ENCODE measurements around the gene HOXC9.

DNA sequence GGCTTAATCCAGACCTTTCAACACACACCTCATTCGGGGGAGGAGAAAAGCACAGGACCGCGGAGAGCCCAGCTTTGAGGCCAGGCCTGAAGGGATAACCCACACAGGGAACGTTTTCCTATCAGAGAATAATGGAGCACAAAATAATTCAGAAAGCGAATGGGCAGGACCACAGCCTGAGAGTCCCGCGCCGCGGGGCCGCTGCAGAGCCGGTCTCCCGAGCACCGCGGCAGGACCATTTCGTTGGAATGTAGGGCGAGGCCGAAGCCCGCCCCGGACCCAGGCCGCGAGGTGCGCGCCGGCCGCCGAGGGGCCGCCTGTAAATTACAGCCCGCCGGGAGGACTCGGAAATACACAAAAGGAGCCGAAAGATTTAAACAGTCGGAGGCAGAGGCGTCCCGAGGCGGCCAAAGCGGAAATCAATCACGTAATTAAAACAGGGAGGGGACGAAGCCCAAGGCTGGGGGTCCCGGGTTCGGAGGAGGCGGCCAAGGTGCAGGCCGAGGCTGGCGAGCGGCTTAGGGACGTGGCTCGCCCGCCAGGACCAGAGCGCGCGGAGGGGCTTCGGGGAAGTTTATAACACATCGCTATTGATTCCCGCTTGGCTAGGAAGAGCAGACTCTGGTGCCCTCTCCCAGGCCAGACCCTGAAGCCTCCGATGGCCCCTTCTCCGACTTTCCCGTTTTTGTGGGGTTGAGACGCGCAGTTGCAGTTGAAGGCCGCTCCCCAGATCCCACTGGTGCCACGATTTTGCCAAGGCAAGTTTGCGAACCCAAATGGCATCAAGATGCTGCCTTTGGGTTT is 47.4 kb downstream of the HOXC9 start:
- TF ChIP-seq CEBPB (IDR thresholded peaks at IDR 0.05) (no peak), POLR2A (IDR thresholded peaks at IDR 0.05; ENCODE audit: low read length) (no peak), TP53 (CRISPR knock-in tag; IDR thresholded peaks at IDR 0.05) (no peak), KDM1A (IDR thresholded peaks at IDR 0.05; ENCODE audit: low read depth) (no peak), POLR2AphosphoS2 (conservative IDR thresholded peaks at IDR 0.05; ENCODE audit: low read length) (no peak), RAD21 (conservative IDR thresholded peaks at IDR 0.05 in 1 of 2, IDR thresholded peaks at IDR 0.05 in 1 of 2) (no peak)
- TF ChIP-seq, protein P1, sequence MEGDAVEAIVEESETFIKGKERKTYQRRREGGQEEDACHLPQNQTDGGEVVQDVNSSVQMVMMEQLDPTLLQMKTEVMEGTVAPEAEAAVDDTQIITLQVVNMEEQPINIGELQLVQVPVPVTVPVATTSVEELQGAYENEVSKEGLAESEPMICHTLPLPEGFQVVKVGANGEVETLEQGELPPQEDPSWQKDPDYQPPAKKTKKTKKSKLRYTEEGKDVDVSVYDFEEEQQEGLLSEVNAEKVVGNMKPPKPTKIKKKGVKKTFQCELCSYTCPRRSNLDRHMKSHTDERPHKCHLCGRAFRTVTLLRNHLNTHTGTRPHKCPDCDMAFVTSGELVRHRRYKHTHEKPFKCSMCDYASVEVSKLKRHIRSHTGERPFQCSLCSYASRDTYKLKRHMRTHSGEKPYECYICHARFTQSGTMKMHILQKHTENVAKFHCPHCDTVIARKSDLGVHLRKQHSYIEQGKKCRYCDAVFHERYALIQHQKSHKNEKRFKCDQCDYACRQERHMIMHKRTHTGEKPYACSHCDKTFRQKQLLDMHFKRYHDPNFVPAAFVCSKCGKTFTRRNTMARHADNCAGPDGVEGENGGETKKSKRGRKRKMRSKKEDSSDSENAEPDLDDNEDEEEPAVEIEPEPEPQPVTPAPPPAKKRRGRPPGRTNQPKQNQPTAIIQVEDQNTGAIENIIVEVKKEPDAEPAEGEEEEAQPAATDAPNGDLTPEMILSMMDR (IDR thresholded peaks at IDR 0.05) = no peak
- TF ChIP-seq, protein P2, sequence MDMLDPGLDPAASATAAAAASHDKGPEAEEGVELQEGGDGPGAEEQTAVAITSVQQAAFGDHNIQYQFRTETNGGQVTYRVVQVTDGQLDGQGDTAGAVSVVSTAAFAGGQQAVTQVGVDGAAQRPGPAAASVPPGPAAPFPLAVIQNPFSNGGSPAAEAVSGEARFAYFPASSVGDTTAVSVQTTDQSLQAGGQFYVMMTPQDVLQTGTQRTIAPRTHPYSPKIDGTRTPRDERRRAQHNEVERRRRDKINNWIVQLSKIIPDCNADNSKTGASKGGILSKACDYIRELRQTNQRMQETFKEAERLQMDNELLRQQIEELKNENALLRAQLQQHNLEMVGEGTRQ (IDR thresholded peaks at IDR 0.05) = no peak
- TF ChIP-seq, protein P3, sequence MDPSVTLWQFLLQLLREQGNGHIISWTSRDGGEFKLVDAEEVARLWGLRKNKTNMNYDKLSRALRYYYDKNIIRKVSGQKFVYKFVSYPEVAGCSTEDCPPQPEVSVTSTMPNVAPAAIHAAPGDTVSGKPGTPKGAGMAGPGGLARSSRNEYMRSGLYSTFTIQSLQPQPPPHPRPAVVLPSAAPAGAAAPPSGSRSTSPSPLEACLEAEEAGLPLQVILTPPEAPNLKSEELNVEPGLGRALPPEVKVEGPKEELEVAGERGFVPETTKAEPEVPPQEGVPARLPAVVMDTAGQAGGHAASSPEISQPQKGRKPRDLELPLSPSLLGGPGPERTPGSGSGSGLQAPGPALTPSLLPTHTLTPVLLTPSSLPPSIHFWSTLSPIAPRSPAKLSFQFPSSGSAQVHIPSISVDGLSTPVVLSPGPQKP (IDR thresholded peaks at IDR 0.05; ENCODE audit: low read depth, low read length) = no peak
